Epidermal melanocyte (primary cell): Measurements from ENCODE around the gene MESD.
A peak's percentile ranks its signal among the peaks of the same experiment; 100 is the strongest.

Source experiments
- DNase-seq: peaks from one replicate; pipeline ENCODE4 v3.0.0; 2011; ENCODE audit warnings: low spot score; ENCODE audit not compliant: insufficient read length

The MESD gene

GRCh38 chr15:81015621-81016488 lies 26.2 kb upstream of the MESD start:
- DNase-seq = peak; percentile 68

GRCh38 chr15:81014446-81015093 lies 25.0 kb upstream of the MESD start:
- DNase-seq = no peak

- no peak for DNase-seq
Observed at GRCh38 chr15:81013396-81013929, 23.8 kb upstream of the MESD start.

GRCh38 chr15:81012588-81012987 lies 23.0 kb upstream of the MESD start:
- DNase-seq = no peak

- no peak for DNase-seq
Observed at GRCh38 chr15:81011593-81011992, 22.0 kb upstream of the MESD start.

GRCh38 chr15:81010086-81010485 lies 20.5 kb upstream of the MESD start:
- DNase-seq = no peak

- no peak for DNase-seq
Observed at GRCh38 chr15:81008312-81008711, 18.7 kb upstream of the MESD start.

GRCh38 chr15:81007428-81008064 lies 17.9 kb upstream of the MESD start:
- no peak for DNase-seq

GRCh38 chr15:81006124-81006523 lies 16.5 kb upstream of the MESD start:
- DNase-seq = peak; percentile 51

GRCh38 chr15:81003097-81003350 lies 13.4 kb upstream of the MESD start:
- no peak for DNase-seq

GRCh38 chr15:81002331-81003096 lies 12.9 kb upstream of the MESD start:
- no peak for DNase-seq

- no peak for DNase-seq
Observed at GRCh38 chr15:81002009-81002330, 12.4 kb upstream of the MESD start.

GRCh38 chr15:81001152-81002008 lies 11.8 kb upstream of the MESD start:
- no peak for DNase-seq

- peak; percentile 71 for DNase-seq
Observed at GRCh38 chr15:81000624-81001151, 11.1 kb upstream of the MESD start, which contains the start of gene TLNRD1. Gene TLNRD1, plus strand, starts transcription at chr15:81000923. Its CDS starts 1,349 bp downstream, at chr15:81002272.

- no peak for DNase-seq
Observed at GRCh38 chr15:81000144-81000623, 10.6 kb upstream of the MESD start.

GRCh38 chr15:80999623-81000036 lies 10.0 kb upstream of the MESD start:
- no peak for DNase-seq

GRCh38 chr15:80998251-80998650 lies 8.6 kb upstream of the MESD start:
- DNase-seq = no peak

- no peak for DNase-seq
Observed at GRCh38 chr15:80997692-80998091, 8.1 kb upstream of the MESD start.

- DNase-seq = no peak
Observed at GRCh38 chr15:80996247-80996646, 6.6 kb upstream of the MESD start.

- DNase-seq = no peak
Observed at GRCh38 chr15:80992441-80992840, 2.8 kb upstream of the MESD start.
